Epithelial cell of esophagus (primary cell): ENCODE results near the gene SBDS.
A peak's percentile ranks its signal among the peaks of the same experiment; 100 is the strongest.
"Not testable (repeated sequence)": the region's sequence is repeated elsewhere in the genome, so short reads cannot be mapped to it uniquely, and the experiment has no call there.

Experiments used
- DNase-seq: peaks from one replicate; pipeline ENCODE4 v3.0.0; 2010; ENCODE audit warnings: low read depth
- H3K4me3 ChIP-seq: 2 replicates; pipeline ENCODE4 v1.5.1; 2011; ENCODE audit warnings: mild to moderate bottlenecking, low read length, control low read depth
- CTCF ChIP-seq: IDR thresholded peaks from 2 replicates; pipeline ENCODE4 v1.5.1; 2011; ENCODE audit warnings: low read depth, mild to moderate bottlenecking, low read length, control low read depth, inconsistent platforms; ENCODE audit not compliant: insufficient read depth; ENCODE audit errors: missing control alignments

Gene SBDS

DNA sequence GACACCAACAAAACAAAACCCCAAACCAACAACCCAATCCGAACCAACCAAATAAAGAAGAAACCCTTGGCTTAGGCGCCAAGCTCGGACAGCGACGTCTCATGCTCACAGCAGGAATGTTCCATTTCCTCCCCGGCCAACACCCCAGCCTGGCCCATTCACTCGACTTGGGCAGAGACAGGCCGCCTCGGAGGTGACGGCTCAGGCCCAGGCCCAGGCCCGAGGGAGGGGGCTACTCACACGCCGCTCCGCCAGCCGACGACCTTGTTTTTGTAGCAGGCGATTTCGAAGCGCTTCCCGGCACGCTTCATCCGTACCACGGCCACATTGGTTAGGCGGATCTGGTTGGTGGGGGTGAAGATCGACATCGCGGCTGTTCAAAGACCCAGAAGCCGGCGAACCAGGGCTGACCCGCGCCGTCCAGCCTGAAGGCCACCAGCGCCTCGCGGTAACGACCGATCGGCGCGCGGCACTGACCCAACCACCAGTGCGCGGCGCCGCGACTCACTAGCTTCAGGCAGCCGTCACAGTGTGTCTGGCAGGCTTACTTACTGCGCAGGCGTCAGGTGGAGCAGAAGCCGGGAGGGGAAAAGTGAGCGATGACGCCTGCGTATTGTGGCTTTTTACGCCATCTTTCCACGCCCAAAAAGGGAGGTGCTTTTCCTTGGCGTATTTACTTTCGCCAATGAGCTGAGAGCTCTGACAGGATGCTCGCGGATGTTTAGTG, at the start of gene SBDS:
SBDS (minus strand) TSS at position 537 of the 727 bp plus-strand sequence; CDS start at position 368, 169 bp downstream.
- peak; percentile 98 for DNase-seq
- peak within 1 kb of the TSS; percentile 67 for H3K4me3 ChIP-seq

GRCh38 chr7:67043559-67043930, 48.2 kb upstream of the SBDS start:
- DNase-seq, result peak; percentile 67

GRCh38 chr7:67042781-67043558, 47.6 kb upstream of the SBDS start:
- DNase-seq, result peak; percentile 83
- not testable (repeated sequence) for H3K4me3 ChIP-seq

More at GRCh38 chr7:67043559-67043930, 48.2 kb upstream of the SBDS start:
- not testable (repeated sequence) for H3K4me3 ChIP-seq

- H3K4me3 ChIP-seq, DNase-seq: not testable (repeated sequence)
- peak; percentile 19 for TF ChIP-seq CTCF
Measured at GRCh38 chr7:67040832-67041231, 45.4 kb upstream of the SBDS start.

GRCh38 chr7:67036432-67037395, 41.3 kb upstream of the SBDS start:
- not testable (repeated sequence) for DNase-seq, H3K4me3 ChIP-seq

DNA sequence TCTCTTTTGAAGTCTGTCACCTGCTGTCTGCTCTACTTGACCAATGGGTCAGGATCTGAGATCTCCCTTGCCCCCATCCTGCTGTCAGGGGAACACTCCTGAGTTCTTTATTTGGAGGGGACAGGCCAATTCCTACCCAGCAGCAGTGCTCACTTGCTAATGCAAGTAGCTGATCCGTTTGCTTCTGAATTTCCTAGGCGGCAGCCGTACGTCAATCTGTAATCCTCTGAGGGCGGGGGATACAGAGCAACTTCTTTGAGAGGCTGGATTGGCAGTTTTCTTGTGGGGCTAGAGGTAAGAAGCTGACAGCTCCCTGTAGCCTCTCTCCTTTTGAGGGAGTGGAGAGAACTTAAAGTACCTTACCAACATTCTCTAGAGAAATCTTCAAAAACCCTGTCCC, 37.9 kb upstream of the SBDS start:
- TF ChIP-seq CTCF, result no peak
- H3K4me3 ChIP-seq, result no peak overlapping the region
- DNase-seq, result no peak

- not testable (repeated sequence) for H3K4me3 ChIP-seq, DNase-seq
Measured at GRCh38 chr7:67031685-67032084, 36.3 kb upstream of the SBDS start.

DNA sequence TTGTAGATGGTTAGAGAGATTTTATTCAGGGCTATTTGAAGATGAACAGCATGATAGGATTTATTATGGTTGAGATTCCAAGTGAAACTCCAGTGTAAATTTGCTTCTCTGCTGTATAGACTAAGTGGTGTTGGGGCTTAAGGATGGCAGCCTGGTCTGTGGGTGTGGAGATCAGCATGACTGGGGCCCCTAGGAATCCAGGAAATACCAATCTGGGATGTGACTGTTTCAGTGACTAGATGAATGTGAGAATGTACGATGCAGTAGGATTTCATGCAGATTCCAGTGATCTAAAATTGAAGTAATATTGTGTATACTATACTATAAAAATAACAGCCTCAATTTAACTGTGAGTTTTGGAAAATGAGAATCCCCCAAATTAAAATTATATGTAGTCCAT, 30.1 kb upstream of the SBDS start:
- H3K4me3 ChIP-seq, result not testable (repeated sequence)
- DNase-seq, result peak; percentile 71

- TF ChIP-seq CTCF, result no peak
- no peak overlapping the region for H3K4me3 ChIP-seq
- no peak for DNase-seq
Measured at GRCh38 chr7:67022511-67022910, 27.1 kb upstream of the SBDS start.

DNA sequence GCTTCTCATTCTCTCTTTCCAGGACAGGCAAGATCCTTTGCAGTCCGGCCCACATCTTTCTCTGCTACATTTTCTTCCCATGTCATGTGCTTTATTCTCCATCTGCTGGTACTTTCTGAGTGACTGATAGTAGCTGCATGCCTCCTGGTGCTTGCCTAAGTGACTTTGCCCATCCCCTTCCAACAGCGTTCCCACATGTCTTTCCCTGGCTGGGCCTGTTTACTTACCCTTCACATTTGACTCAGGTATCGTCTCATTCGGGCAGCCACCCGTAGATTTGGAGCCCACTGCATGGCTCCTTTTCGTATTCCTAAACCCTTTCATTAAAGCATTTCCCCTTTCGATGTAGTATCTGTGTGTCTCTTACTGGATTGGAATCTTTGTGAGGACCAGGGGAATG, 25.9 kb upstream of the SBDS start:
- H3K4me3 ChIP-seq, result no peak overlapping the region
- no peak for DNase-seq
- TF ChIP-seq CTCF, result no peak
